Astrocyte (in vitro differentiated cells and primary cell): ENCODE data around the gene MIAT. TPM values are rescaled to one million over a fixed set of nuclear protein-coding genes. Genes with fewer than 3 reads are reported as not detected.

ENCODE experiments used
- DNase-seq: peaks from one replicate; pipeline ENCODE4 v3.0.0-alpha.2; 2010; ENCODE audit warnings: low read depth
- FAIRE-seq: peaks from 2 replicates; lab custom pipeline; 2011; peaks lifted over from hg19 to GRCh38; lab: Jason Lieb, UNC
- H2AFZ ChIP-seq: 2 replicates; pipeline ENCODE4 v1.6.0; 2012; ENCODE audit warnings: low read depth, low read length, inconsistent platforms
- H3K27ac ChIP-seq: 2 replicates; pipeline ENCODE4 v1.5.1; 2011; ENCODE audit warnings: low read depth, low read length, inconsistent platforms
- H3K27me3 ChIP-seq: 2 replicates; pipeline ENCODE4 v1.6.0; 2011; ENCODE audit warnings: low read length, inconsistent platforms; ENCODE audit not compliant: insufficient read depth
- H3K36me3 ChIP-seq: 2 replicates; pipeline ENCODE4 v1.5.1; 2011; ENCODE audit warnings: low read length, inconsistent platforms; ENCODE audit not compliant: insufficient read depth
- H3K4me1 ChIP-seq: 2 replicates; pipeline ENCODE4 v1.5.1; 2011; ENCODE audit warnings: low read length, inconsistent platforms; ENCODE audit not compliant: insufficient read depth
- H3K4me2 ChIP-seq: 2 replicates; pipeline ENCODE4 v1.6.0; 2012; ENCODE audit warnings: low read length, inconsistent platforms
- H3K4me3 ChIP-seq: 2 replicates; pipeline ENCODE4 v1.5.1; 2011; ENCODE audit warnings: low read depth, mild to moderate bottlenecking, low read length, inconsistent platforms; ENCODE audit not compliant: insufficient read depth
- H3K79me2 ChIP-seq: 2 replicates; pipeline ENCODE4 v1.6.0; 2012; ENCODE audit warnings: mild to moderate bottlenecking, low read length, inconsistent platforms; ENCODE audit not compliant: insufficient read depth
- H3K9ac ChIP-seq: 2 replicates; pipeline ENCODE4 v1.6.0; 2012; ENCODE audit warnings: mild to moderate bottlenecking, low read length, inconsistent platforms
- H3K9me3 ChIP-seq: 2 replicates; pipeline ENCODE4 v1.5.1; 2012; ENCODE audit warnings: low read depth, mild to moderate bottlenecking, low read length, inconsistent platforms; ENCODE audit not compliant: insufficient read depth
- H4K20me1 ChIP-seq: 2 replicates; pipeline ENCODE4 v1.6.0; 2012; ENCODE audit warnings: low read length, inconsistent platforms; ENCODE audit not compliant: insufficient read depth
- H3K27ac Mint-ChIP-seq: one replicate; pipeline ENCODE4 v1.8.0; 2021; ENCODE audit warnings: mild to moderate bottlenecking, mixed read lengths; ENCODE audit not compliant: unreplicated experiment
- H3K27me3 Mint-ChIP-seq: one replicate; pipeline ENCODE4 v1.8.0; 2021; ENCODE audit warnings: low read depth, mixed read lengths; ENCODE audit not compliant: unreplicated experiment
- H3K36me3 Mint-ChIP-seq: one replicate; pipeline ENCODE4 v1.8.0; 2021; ENCODE audit warnings: low read depth, mixed read lengths; ENCODE audit not compliant: unreplicated experiment
- H3K4me1 Mint-ChIP-seq: one replicate; pipeline ENCODE4 v1.8.0; 2021; ENCODE audit warnings: low read depth, mixed read lengths; ENCODE audit not compliant: unreplicated experiment
- H3K4me3 Mint-ChIP-seq: one replicate; pipeline ENCODE4 v1.8.0; 2021; ENCODE audit warnings: mild to moderate bottlenecking, moderate library complexity, mixed read lengths; ENCODE audit not compliant: unreplicated experiment
- H3K9me3 Mint-ChIP-seq: one replicate; pipeline ENCODE4 v1.8.0; 2021; ENCODE audit warnings: mild to moderate bottlenecking, mixed read lengths; ENCODE audit not compliant: unreplicated experiment
- EZH2 ChIP-seq: IDR thresholded peaks from 2 replicates; pipeline ENCODE4 v1.6.1; 2012; ENCODE audit warnings: mild to moderate bottlenecking, low read length, inconsistent platforms; ENCODE audit not compliant: insufficient read depth
- total RNA-seq: library from RNA; stranded (reverse); gene quantifications from 2 replicates; pipeline ENCODE4 v1.2.1, GENCODE V29; 2021
- TF ChIP-seq, protein P1 (sequence below): IDR thresholded peaks from 2 replicates; pipeline ENCODE4 v1.5.1; 2011; ENCODE audit warnings: low read depth, mild to moderate bottlenecking, inconsistent platforms, low read length, moderate library complexity; ENCODE audit not compliant: insufficient read depth

Gene MIAT
- total RNA-seq, 1 donor from 2014 or later: 22.8 TPM

GRCh38 chr22:26690654-26691376 lies 33.4 kb downstream of the MIAT start:
- Histone ChIP-seq H2AFZ (no peak overlapping the region), H3K9ac (no peak overlapping the region), H3K79me2 (peaks cover 3% of the 10 kb centered on the region), H3K9me3 (no peaks in the 10 kb centered on the region), H3K4me1 (no peaks in the 10 kb centered on the region), H3K4me3 (no peak overlapping the region), H3K4me2 (no peak overlapping the region), H3K27ac (no peak overlapping the region), H3K27me3 (no peaks in the 10 kb centered on the region), H3K36me3 (no peaks in the 10 kb centered on the region), H4K20me1 (no peaks in the 10 kb centered on the region)
- no peak for DNase-seq
- H3K4me3 Mint-ChIP-seq: no peak overlapping the region
- H3K27ac Mint-ChIP-seq: no peak overlapping the region
- TF ChIP-seq EZH2: no peak
- TF ChIP-seq, protein P1, sequence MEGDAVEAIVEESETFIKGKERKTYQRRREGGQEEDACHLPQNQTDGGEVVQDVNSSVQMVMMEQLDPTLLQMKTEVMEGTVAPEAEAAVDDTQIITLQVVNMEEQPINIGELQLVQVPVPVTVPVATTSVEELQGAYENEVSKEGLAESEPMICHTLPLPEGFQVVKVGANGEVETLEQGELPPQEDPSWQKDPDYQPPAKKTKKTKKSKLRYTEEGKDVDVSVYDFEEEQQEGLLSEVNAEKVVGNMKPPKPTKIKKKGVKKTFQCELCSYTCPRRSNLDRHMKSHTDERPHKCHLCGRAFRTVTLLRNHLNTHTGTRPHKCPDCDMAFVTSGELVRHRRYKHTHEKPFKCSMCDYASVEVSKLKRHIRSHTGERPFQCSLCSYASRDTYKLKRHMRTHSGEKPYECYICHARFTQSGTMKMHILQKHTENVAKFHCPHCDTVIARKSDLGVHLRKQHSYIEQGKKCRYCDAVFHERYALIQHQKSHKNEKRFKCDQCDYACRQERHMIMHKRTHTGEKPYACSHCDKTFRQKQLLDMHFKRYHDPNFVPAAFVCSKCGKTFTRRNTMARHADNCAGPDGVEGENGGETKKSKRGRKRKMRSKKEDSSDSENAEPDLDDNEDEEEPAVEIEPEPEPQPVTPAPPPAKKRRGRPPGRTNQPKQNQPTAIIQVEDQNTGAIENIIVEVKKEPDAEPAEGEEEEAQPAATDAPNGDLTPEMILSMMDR: no peak
- no peaks in the 10 kb centered on the region for H3K4me1 Mint-ChIP-seq
- H3K27me3 Mint-ChIP-seq: no peaks in the 10 kb centered on the region
- peaks cover 22% of the 10 kb centered on the region for H3K36me3 Mint-ChIP-seq
- FAIRE-seq: no peak
- peaks cover 6% of the 10 kb centered on the region for H3K9me3 Mint-ChIP-seq

GRCh38 chr22:26691377-26691716 lies 34.0 kb downstream of the MIAT start:
- peaks cover 17% of the 10 kb centered on the region for H3K36me3 Mint-ChIP-seq
- no peak overlapping the region for H2AFZ ChIP-seq
- no peak overlapping the region for H3K4me2 ChIP-seq
- peaks cover 5% of the 10 kb centered on the region for H3K9me3 Mint-ChIP-seq
- no peak overlapping the region for H3K9ac ChIP-seq
- no peak overlapping the region for H3K4me3 Mint-ChIP-seq
- no peak overlapping the region for H3K27ac ChIP-seq
- H3K79me2 ChIP-seq: peaks cover 3% of the 10 kb centered on the region
- no peaks in the 10 kb centered on the region for H3K27me3 Mint-ChIP-seq
- H3K4me3 ChIP-seq: no peak overlapping the region
- no peaks in the 10 kb centered on the region for H3K9me3 ChIP-seq
- FAIRE-seq: no peak
- no peak overlapping the region for H3K27ac Mint-ChIP-seq
- no peaks in the 10 kb centered on the region for H3K4me1 Mint-ChIP-seq
- H3K4me1 ChIP-seq: no peaks in the 10 kb centered on the region
- no peaks in the 10 kb centered on the region for H4K20me1 ChIP-seq
- H3K27me3 ChIP-seq: no peaks in the 10 kb centered on the region
- H3K36me3 ChIP-seq: no peaks in the 10 kb centered on the region
- TF ChIP-seq, protein P1: no peak
- TF ChIP-seq EZH2: no peak
- no peak for DNase-seq

DNA sequence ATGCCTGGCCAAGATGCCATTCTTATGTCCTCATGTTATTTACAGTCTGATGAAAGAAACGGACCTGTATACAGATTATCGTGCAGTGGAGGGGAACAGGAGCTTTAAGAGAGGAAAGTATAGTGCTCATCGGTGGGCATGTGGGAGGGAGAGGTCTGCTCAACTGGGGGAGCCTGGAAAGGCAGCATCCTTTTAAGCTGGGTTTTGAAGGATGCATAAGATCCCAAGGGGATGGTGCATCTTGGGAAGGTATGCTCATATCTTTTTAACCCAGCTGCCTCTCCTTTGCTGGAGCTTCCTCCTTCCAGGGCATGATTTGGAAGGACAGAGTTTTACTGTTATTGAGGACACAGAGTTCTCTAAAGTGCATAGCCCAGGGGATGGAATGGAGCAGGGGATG lies 34.8 kb downstream of the MIAT start:
- Mint-ChIP-seq H3K4me1 (no peaks in the 10 kb centered on the region), H3K9me3 (no peaks in the 10 kb centered on the region), H3K27ac (no peak overlapping the region), H3K4me3 (no peak overlapping the region), H3K36me3 (peaks cover 16% of the 10 kb centered on the region), H3K27me3 (no peaks in the 10 kb centered on the region)
- Histone ChIP-seq H4K20me1 (no peaks in the 10 kb centered on the region), H3K9me3 (no peaks in the 10 kb centered on the region), H3K4me3 (no peak overlapping the region), H3K9ac (no peak overlapping the region), H3K4me1 (no peaks in the 10 kb centered on the region), H3K36me3 (no peaks in the 10 kb centered on the region), H2AFZ (no peak overlapping the region), H3K79me2 (peaks cover 3% of the 10 kb centered on the region), H3K4me2 (no peak overlapping the region), H3K27ac (no peak overlapping the region), H3K27me3 (no peaks in the 10 kb centered on the region)
- FAIRE-seq: no peak
- DNase-seq: no peak
- no peak for TF ChIP-seq EZH2
- TF ChIP-seq, protein P1: no peak
